ENCODE data around the gene TPPP. TPM values are rescaled to one million over a fixed set of nuclear protein-coding genes. Genes with fewer than 3 reads are reported as not detected.

The TPPP gene
- total and polyA plus RNA-seq, 3 experiments from 2014 or later = 0.37 to 0.79 (median 0.38) TPM

DNA sequence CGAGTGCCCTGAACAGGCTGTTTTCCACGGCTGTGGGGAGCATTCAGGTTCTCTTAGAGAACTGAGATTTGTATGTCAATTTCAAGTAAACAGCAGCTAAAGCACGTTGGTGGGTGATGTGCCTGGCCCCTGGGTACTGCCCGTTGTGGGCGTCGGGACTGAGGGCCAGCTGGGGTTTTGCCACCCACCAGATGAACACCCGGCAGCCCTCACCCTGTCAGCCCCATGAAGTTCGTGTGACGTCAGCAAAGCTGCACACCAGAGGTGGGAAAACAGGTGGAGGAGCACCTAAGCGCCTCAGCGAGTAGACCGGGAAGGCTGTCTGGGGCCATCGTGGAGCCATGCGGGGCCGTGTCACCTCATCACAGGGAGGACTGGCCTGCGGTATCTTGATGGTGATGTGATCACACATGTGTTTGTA lies 71.8 kb downstream of the TPPP start:
- Histone ChIP-seq H3K27ac (ENCODE audit: low read depth, low read length) (no peak overlapping the region), H3K36me3 (ENCODE audit: insufficient read depth, low read length) (peaks cover 6% of the 10 kb centered on the region), H3K27me3 (ENCODE audit: insufficient read depth, low read length, poor library complexity, severe bottlenecking) (no peaks in the 10 kb centered on the region), H3K9me3 (ENCODE audit: low read length) (no peaks in the 10 kb centered on the region), H3K4me3 (ENCODE audit: low read length) (no peak overlapping the region), H3K4me1 (ENCODE audit: insufficient read depth, low read length) (no peaks in the 10 kb centered on the region)
- Mint-ChIP-seq H3K36me3 (peaks cover 0 to 68% (median 19%) of the 10 kb centered on the region in 3 donors), H3K27ac (no peak overlapping the region), H3K4me3 (no peak overlapping the region), H3K27me3 (peaks cover 0 to 2% of the 10 kb centered on the region in 2 donors), H3K4me1 (peaks cover 3 to 5% (median 3%) of the 10 kb centered on the region in 3 donors), H3K9me3 (no peaks in the 10 kb centered on the region)
- DNase-seq = peak in 1 of 5 donors; percentile 3
- CTCF ChIA-PET = no interaction called here
- POLR2A ChIA-PET = no interaction called here

DNA sequence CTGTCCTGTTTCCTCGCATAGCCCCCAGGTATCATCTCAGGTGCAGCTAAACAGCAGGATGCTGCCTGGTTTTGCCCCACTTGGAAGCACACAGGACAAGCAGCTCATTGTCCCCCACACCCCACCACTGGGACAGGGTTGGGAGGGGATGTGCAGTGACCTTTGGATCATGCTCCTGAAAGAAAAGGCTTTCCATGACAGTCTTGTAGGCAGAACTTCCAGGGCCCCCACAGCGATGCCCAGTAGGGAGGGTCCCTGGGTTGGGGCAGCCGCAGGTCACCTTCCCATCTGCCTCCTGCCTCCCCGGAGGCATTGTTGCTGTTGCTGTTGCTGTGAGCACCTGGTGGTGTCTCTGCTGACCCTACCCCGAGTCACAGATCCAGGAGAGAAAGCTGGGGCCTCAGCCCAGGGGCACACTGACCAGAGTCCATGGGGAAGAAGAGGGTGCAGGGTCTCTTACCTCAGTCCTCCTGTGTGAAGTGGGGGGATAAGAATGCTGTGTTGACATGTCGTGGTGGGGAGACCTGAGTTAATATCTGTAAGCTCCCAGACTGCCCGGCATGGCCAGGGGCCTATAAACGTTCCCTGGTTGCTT lies 72.5 kb downstream of the TPPP start:
- Histone ChIP-seq H3K36me3 (ENCODE audit: insufficient read depth, low read length) (peaks cover 6% of the 10 kb centered on the region), H3K27me3 (ENCODE audit: insufficient read depth, low read length, poor library complexity, severe bottlenecking) (no peaks in the 10 kb centered on the region), H3K9me3 (ENCODE audit: low read length) (no peaks in the 10 kb centered on the region), H3K27ac (ENCODE audit: low read depth, low read length) (no peak overlapping the region), H3K4me1 (ENCODE audit: insufficient read depth, low read length) (no peaks in the 10 kb centered on the region), H3K4me3 (ENCODE audit: low read length) (no peak overlapping the region)
- Mint-ChIP-seq H3K36me3 (peaks cover 0 to 64% (median 18%) of the 10 kb centered on the region in 3 donors), H3K9me3 (no peaks in the 10 kb centered on the region), H3K27me3 (peaks cover 0 to 2% of the 10 kb centered on the region in 2 donors), H3K4me3 (no peak overlapping the region), H3K4me1 (peaks cover 4 to 8% (median 6%) of the 10 kb centered on the region in 3 donors), H3K27ac (peak overlapping the region in 1 of 8 donors; percentile 51)
- ChIA-PET POLR2A (no interaction called here), CTCF (no interaction called here)
- peak in 1 of 5 donors; percentile 23 for DNase-seq

GRCh38 chr5:620152-620551 lies 73.0 kb downstream of the TPPP start:
- H3K27ac Mint-ChIP-seq = peak overlapping the region in 1 of 8 donors; percentile 51
- peaks cover 6% of the 10 kb centered on the region for H3K36me3 ChIP-seq (ENCODE audit: insufficient read depth, low read length)

DNA sequence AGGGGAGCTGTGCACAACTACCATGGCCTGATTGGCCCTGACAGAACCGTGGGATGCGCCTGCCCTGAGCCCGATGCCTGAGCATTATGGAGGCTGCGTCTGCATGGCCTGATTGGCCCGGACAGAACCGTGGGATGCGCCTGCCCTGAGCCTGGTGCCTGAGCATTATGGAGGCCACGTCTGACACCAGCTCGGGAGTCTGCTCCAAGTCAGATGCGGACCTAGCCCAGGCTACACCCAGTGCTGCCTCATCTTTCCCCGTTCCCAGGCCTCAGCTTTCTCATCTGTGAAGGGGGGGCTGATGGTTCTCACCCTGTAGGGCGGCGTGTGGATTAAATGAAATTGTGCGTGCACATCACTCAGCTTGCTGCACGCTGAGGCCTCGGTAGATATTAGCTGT lies 73.7 kb downstream of the TPPP start:
- no peak overlapping the region for H3K27ac Mint-ChIP-seq
- no peaks in the 10 kb centered on the region for H3K9me3 Mint-ChIP-seq
- Histone ChIP-seq H3K4me1 (ENCODE audit: insufficient read depth, low read length) (no peaks in the 10 kb centered on the region), H3K36me3 (ENCODE audit: insufficient read depth, low read length) (peaks cover 6% of the 10 kb centered on the region), H3K4me3 (ENCODE audit: low read length) (no peak overlapping the region), H3K27me3 (ENCODE audit: insufficient read depth, low read length, poor library complexity, severe bottlenecking) (no peaks in the 10 kb centered on the region), H3K27ac (ENCODE audit: low read depth, low read length) (no peak overlapping the region), H3K9me3 (ENCODE audit: low read length) (no peaks in the 10 kb centered on the region)
- POLR2A ChIA-PET = no interaction called here
- DNase-seq = peak in 1 of 5 donors; percentile 8
- peaks cover 0 to 57% (median 16%) of the 10 kb centered on the region in 3 donors for H3K36me3 Mint-ChIP-seq
- H3K4me3 Mint-ChIP-seq = no peak overlapping the region
- peaks cover 0 to 2% of the 10 kb centered on the region in 2 donors for H3K27me3 Mint-ChIP-seq
- peaks cover 10 to 18% (median 11%) of the 10 kb centered on the region in 3 donors for H3K4me1 Mint-ChIP-seq
- CTCF ChIA-PET = no interaction called here

More at GRCh38 chr5:620152-620551, 73.0 kb downstream of the TPPP start:
- Histone ChIP-seq H3K4me1 (ENCODE audit: insufficient read depth, low read length) (no peaks in the 10 kb centered on the region), H3K27me3 (ENCODE audit: insufficient read depth, low read length, poor library complexity, severe bottlenecking) (no peaks in the 10 kb centered on the region), H3K4me3 (ENCODE audit: low read length) (no peak overlapping the region), H3K9me3 (ENCODE audit: low read length) (no peaks in the 10 kb centered on the region), H3K27ac (ENCODE audit: low read depth, low read length) (no peak overlapping the region)
- no peak overlapping the region for H3K4me3 Mint-ChIP-seq
- peaks cover 0 to 2% of the 10 kb centered on the region in 2 donors for H3K27me3 Mint-ChIP-seq
- H3K9me3 Mint-ChIP-seq = no peaks in the 10 kb centered on the region
- peaks cover 5 to 13% (median 6%) of the 10 kb centered on the region in 3 donors for H3K4me1 Mint-ChIP-seq
- ChIA-PET CTCF (no interaction called here), POLR2A (no interaction called here)
- peak in 1 of 5 donors; percentile 26 for DNase-seq
- peaks cover 0 to 60% (median 19%) of the 10 kb centered on the region in 3 donors for H3K36me3 Mint-ChIP-seq

- no peak overlapping the region for H3K4me3 Mint-ChIP-seq
- POLR2A ChIA-PET = no interaction called here
- Histone ChIP-seq H3K27ac (ENCODE audit: low read depth, low read length) (no peak overlapping the region), H3K27me3 (ENCODE audit: insufficient read depth, low read length, poor library complexity, severe bottlenecking) (no peaks in the 10 kb centered on the region), H3K4me3 (ENCODE audit: low read length) (no peak overlapping the region), H3K36me3 (ENCODE audit: insufficient read depth, low read length) (peaks cover 6% of the 10 kb centered on the region), H3K9me3 (ENCODE audit: low read length) (no peaks in the 10 kb centered on the region), H3K4me1 (ENCODE audit: insufficient read depth, low read length) (no peaks in the 10 kb centered on the region)
- no peak overlapping the region for H3K27ac Mint-ChIP-seq
- no peaks in the 10 kb centered on the region for H3K9me3 Mint-ChIP-seq
- CTCF ChIA-PET = no interaction called here
- H3K4me1 Mint-ChIP-seq = peaks cover 13 to 27% (median 18%) of the 10 kb centered on the region in 3 donors
- peaks cover 0 to 55% (median 16%) of the 10 kb centered on the region in 3 donors for H3K36me3 Mint-ChIP-seq
- H3K27me3 Mint-ChIP-seq = peaks cover 0 to 2% of the 10 kb centered on the region in 2 donors
- DNase-seq = peak in 1 of 5 donors; percentile 26
These were observed 74.7 kb downstream of the TPPP start for GRCh38 chr5:618450-618849.

GRCh38 chr5:617896-618295 lies 75.3 kb downstream of the TPPP start:
- DNase-seq = peak in 1 of 5 donors; percentile 6
- H3K4me3 ChIP-seq (ENCODE audit: low read length) = no peak overlapping the region
- peaks cover 0 to 53% (median 16%) of the 10 kb centered on the region in 3 donors for H3K36me3 Mint-ChIP-seq
- ChIA-PET POLR2A (no interaction called here), CTCF (no interaction called here)
- no peaks in the 10 kb centered on the region for H3K27me3 ChIP-seq (ENCODE audit: insufficient read depth, low read length, poor library complexity, severe bottlenecking)
- H3K9me3 Mint-ChIP-seq = no peaks in the 10 kb centered on the region
- no peaks in the 10 kb centered on the region for H3K9me3 ChIP-seq (ENCODE audit: low read length)
- H3K4me1 Mint-ChIP-seq = peaks cover 15 to 30% (median 21%) of the 10 kb centered on the region in 3 donors
- H3K27ac ChIP-seq (ENCODE audit: low read depth, low read length) = no peak overlapping the region
- no peak overlapping the region for H3K4me3 Mint-ChIP-seq
- H3K4me1 ChIP-seq (ENCODE audit: insufficient read depth, low read length) = no peaks in the 10 kb centered on the region
- peaks cover 0 to 2% of the 10 kb centered on the region in 2 donors for H3K27me3 Mint-ChIP-seq
- H3K36me3 ChIP-seq (ENCODE audit: insufficient read depth, low read length) = peaks cover 6% of the 10 kb centered on the region
- H3K27ac Mint-ChIP-seq = peak overlapping the region in 2 of 8 donors; percentile 7 to 51

- Mint-ChIP-seq H3K36me3 (peaks cover 0 to 50% (median 16%) of the 10 kb centered on the region in 3 donors), H3K4me3 (peak overlapping the region in 1 of 7 donors; percentile 50), H3K27ac (peak overlapping the region in 2 of 8 donors; percentile 4 to 51), H3K27me3 (peaks cover 0 to 2% of the 10 kb centered on the region in 2 donors), H3K4me1 (peaks cover 18 to 35% (median 26%) of the 10 kb centered on the region in 3 donors), H3K9me3 (no peaks in the 10 kb centered on the region)
- Histone ChIP-seq H3K4me1 (ENCODE audit: insufficient read depth, low read length) (peaks cover 1% of the 10 kb centered on the region), H3K27me3 (ENCODE audit: insufficient read depth, low read length, poor library complexity, severe bottlenecking) (no peaks in the 10 kb centered on the region), H3K36me3 (ENCODE audit: insufficient read depth, low read length) (peaks cover 6% of the 10 kb centered on the region), H3K9me3 (ENCODE audit: low read length) (no peaks in the 10 kb centered on the region), H3K4me3 (ENCODE audit: low read length) (no peak overlapping the region), H3K27ac (ENCODE audit: low read depth, low read length) (no peak overlapping the region)
- ChIA-PET CTCF (no interaction called here), POLR2A (no interaction called here)
- peak in 1 of 5 donors; percentile 44 for DNase-seq
These were observed 76.6 kb downstream of the TPPP start for GRCh38 chr5:616484-617039.

All from CD8-positive, alpha-beta memory T cell (primary cell).